ENCODE results near the gene SPX. TPM values are rescaled to one million over a fixed set of nuclear protein-coding genes. Genes with fewer than 3 reads are reported as not detected.
A peak's percentile ranks its signal among the peaks of the same experiment; 100 is the strongest.

The SPX gene
- total and polyA plus RNA-seq, 2 of the 8 experiments (the other 6 are each of a cell fraction or from before 2014, with no cell fraction given), result 1.2 to 1.3 TPM

DNA sequence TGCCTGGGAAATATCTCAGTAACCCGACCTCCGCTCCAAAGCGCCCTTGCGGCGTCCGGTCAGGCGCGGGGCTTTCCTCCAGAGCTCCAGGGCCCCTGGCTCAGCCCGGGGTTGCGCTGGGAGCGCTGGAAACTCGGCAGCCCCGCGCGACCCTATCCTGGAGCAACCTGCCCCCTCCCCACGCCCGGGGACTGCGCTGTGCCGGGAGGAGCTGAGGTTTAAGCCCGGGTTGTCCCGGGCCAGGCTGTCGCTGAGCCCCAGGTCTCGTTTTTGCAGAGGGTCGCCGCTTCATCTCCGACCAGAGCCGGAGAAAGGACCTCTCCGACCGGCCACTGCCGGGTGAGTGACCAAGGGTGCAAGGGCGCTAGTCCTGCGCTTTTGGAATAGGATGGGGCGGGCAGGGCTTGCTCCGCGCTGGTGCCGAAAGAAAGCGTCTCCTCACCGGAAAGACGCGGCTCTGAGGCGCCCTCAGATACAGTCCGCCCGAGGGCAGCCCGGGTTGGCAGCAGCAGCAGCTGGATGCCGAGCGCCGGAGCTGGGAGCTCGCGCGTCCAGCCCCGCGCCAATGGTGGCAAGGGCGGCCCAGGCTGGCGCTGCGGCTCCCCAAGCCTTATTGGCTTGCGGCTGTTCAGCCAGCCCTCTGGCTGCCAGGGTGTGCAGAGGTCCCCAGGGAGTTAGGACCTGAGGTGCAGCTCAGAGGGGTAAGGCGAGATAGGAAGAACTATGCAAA lies 1.5 kb downstream of the SPX start (continued):
- TF ChIP-seq, protein P1, sequence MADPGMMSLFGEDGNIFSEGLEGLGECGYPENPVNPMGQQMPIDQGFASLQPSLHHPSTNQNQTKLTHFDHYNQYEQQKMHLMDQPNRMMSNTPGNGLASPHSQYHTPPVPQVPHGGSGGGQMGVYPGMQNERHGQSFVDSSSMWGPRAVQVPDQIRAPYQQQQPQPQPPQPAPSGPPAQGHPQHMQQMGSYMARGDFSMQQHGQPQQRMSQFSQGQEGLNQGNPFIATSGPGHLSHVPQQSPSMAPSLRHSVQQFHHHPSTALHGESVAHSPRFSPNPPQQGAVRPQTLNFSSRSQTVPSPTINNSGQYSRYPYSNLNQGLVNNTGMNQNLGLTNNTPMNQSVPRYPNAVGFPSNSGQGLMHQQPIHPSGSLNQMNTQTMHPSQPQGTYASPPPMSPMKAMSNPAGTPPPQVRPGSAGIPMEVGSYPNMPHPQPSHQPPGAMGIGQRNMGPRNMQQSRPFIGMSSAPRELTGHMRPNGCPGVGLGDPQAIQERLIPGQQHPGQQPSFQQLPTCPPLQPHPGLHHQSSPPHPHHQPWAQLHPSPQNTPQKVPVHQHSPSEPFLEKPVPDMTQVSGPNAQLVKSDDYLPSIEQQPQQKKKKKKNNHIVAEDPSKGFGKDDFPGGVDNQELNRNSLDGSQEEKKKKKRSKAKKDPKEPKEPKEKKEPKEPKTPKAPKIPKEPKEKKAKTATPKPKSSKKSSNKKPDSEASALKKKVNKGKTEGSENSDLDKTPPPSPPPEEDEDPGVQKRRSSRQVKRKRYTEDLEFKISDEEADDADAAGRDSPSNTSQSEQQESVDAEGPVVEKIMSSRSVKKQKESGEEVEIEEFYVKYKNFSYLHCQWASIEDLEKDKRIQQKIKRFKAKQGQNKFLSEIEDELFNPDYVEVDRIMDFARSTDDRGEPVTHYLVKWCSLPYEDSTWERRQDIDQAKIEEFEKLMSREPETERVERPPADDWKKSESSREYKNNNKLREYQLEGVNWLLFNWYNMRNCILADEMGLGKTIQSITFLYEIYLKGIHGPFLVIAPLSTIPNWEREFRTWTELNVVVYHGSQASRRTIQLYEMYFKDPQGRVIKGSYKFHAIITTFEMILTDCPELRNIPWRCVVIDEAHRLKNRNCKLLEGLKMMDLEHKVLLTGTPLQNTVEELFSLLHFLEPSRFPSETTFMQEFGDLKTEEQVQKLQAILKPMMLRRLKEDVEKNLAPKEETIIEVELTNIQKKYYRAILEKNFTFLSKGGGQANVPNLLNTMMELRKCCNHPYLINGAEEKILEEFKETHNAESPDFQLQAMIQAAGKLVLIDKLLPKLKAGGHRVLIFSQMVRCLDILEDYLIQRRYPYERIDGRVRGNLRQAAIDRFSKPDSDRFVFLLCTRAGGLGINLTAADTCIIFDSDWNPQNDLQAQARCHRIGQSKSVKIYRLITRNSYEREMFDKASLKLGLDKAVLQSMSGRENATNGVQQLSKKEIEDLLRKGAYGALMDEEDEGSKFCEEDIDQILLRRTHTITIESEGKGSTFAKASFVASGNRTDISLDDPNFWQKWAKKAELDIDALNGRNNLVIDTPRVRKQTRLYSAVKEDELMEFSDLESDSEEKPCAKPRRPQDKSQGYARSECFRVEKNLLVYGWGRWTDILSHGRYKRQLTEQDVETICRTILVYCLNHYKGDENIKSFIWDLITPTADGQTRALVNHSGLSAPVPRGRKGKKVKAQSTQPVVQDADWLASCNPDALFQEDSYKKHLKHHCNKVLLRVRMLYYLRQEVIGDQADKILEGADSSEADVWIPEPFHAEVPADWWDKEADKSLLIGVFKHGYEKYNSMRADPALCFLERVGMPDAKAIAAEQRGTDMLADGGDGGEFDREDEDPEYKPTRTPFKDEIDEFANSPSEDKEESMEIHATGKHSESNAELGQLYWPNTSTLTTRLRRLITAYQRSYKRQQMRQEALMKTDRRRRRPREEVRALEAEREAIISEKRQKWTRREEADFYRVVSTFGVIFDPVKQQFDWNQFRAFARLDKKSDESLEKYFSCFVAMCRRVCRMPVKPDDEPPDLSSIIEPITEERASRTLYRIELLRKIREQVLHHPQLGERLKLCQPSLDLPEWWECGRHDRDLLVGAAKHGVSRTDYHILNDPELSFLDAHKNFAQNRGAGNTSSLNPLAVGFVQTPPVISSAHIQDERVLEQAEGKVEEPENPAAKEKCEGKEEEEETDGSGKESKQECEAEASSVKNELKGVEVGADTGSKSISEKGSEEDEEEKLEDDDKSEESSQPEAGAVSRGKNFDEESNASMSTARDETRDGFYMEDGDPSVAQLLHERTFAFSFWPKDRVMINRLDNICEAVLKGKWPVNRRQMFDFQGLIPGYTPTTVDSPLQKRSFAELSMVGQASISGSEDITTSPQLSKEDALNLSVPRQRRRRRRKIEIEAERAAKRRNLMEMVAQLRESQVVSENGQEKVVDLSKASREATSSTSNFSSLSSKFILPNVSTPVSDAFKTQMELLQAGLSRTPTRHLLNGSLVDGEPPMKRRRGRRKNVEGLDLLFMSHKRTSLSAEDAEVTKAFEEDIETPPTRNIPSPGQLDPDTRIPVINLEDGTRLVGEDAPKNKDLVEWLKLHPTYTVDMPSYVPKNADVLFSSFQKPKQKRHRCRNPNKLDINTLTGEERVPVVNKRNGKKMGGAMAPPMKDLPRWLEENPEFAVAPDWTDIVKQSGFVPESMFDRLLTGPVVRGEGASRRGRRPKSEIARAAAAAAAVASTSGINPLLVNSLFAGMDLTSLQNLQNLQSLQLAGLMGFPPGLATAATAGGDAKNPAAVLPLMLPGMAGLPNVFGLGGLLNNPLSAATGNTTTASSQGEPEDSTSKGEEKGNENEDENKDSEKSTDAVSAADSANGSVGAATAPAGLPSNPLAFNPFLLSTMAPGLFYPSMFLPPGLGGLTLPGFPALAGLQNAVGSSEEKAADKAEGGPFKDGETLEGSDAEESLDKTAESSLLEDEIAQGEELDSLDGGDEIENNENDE (IDR thresholded peaks at IDR 0.05; ENCODE audit: insufficient replicate concordance, low read length), result no peak
- TF ChIP-seq JUND (IDR thresholded peaks at IDR 0.05; ENCODE audit: low read length) (no peak), SIN3A (conservative IDR thresholded peaks at IDR 0.05 in 1 of 2, IDR thresholded peaks at IDR 0.05 in 1 of 2; ENCODE audit: low read depth in 1 of 2, low read length in 2 of 2) (0 out of 4 replicates have a peak, but pooled peaks of 1 of the 2 experiments have one; percentile 29), PHF8 (conservative IDR thresholded peaks at IDR 0.05; ENCODE audit: low read depth, low read length) (peak; percentile 60; the same call in 1 of the 2 replicates), EZH2 (IDR thresholded peaks at IDR 0.05; ENCODE audit: low read depth, low read length, severe bottlenecking) (peak; percentile 50), POLR2A (IDR thresholded peaks at IDR 0.05; ENCODE audit: control extremely low read depth in 1 of 2, low read depth in 2 of 2, low read length in 2 of 2) (peak in 1 of 2 experiments; percentile 65; a peak in 2 of 3 replicates), KDM5A (IDR thresholded peaks at IDR 0.05; ENCODE audit: low read length) (no peak), JUN (IDR thresholded peaks at IDR 0.05; ENCODE audit: low read depth, low read length) (no peak), NANOG (IDR thresholded peaks at IDR 0.05; ENCODE audit: insufficient read depth, low read depth, low read length, poor library complexity, severe bottlenecking) (no peak), CEBPB (IDR thresholded peaks at IDR 0.05; ENCODE audit: low read depth, low read length) (no peak)

Data from H1 (cell line).